KG1 (cell line): ENCODE data around the gene CD276.
"Not testable (repeated sequence)": the region's sequence is repeated elsewhere in the genome, so short reads cannot be mapped to it uniquely, and the experiment has no call there.

ENCODE experiments used
- DNase-seq: peaks from one replicate; lab custom pipeline; 2025; lab: John Stamatoyannopoulos, UW

Gene CD276

DNA sequence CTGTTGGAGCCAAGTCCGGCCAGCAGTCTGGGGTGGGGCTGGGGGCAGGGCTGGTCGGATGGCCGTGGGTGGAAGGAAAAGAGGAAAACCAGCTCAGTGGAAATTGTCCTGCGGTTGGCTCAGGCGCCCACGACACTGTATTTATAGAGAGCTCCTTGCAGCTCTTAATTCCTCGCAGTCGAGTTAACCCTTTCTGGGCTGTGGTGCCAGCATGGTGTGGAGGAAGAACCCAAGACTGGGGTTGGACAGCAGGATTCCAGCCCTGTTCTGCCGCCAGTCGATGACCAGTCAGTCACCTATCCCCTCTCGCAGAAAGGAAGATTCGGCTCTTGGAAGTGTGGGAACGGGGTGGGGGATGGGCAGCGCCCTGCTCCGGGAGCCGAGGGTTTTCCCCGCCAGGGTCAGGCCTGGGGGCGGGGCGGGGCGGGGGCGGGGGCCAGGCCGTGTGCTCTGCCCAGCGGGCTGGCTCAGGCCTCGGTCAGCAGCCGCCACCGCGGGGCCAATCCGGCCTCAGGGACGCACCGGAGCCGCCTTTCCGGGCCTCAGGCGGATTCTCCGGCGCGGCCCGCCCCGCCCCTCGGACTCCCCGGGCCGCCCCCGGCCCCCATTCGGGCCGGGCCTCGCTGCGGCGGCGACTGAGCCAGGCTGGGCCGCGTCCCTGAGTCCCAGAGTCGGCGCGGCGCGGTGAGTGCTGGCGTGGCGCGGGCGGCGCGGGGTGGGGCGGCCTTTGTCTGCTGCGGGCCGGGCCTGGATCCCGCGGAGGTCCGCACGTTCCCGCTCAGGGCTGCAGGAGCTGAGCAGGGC, at the start of gene CD276:
CD276 (plus strand) TSS at position 607 of the 804 bp plus-strand sequence. CDS start 15,257 bp downstream, outside the sequence.
- DNase-seq = no peak

DNA sequence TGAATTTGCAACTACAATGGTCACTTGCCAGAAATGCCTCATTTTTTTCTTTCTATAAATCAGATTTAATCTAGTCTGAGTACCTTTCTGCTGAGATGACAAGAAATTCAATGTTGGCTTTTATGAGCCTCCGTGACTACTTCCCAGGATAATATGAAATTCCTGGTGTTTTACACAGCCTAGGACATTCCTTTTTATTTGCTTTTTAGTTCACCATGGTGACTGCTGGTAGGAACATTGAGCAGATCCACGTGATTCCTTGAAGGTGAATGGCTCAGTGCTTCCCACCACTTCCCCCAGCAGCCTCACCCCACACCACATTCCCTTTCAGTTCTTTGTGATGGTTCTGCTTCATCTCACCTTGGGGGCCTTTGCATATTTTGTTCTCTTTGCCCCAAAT, 46.7 kb upstream of the CD276 start:
- no peak for DNase-seq

DNA sequence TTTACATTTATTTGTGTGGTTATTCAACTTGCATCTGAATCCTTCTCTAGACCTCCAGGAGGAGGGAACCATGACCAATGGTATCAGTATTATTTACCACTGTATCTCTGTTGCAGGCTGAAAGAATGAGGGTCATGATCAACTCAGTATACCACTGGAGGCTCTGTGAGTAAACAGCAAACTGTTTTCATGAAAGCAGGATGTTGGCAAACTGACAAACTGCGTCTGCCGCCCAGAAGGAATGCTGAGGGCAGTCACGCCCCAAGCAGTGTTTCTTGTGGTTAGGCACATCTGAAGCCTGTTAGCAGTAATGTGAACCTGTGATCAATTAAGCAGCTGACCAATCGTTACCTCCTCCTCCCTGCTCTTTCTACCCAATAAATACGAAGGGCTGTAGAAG, 44.7 kb upstream of the CD276 start:
- DNase-seq = not testable (repeated sequence)

DNA sequence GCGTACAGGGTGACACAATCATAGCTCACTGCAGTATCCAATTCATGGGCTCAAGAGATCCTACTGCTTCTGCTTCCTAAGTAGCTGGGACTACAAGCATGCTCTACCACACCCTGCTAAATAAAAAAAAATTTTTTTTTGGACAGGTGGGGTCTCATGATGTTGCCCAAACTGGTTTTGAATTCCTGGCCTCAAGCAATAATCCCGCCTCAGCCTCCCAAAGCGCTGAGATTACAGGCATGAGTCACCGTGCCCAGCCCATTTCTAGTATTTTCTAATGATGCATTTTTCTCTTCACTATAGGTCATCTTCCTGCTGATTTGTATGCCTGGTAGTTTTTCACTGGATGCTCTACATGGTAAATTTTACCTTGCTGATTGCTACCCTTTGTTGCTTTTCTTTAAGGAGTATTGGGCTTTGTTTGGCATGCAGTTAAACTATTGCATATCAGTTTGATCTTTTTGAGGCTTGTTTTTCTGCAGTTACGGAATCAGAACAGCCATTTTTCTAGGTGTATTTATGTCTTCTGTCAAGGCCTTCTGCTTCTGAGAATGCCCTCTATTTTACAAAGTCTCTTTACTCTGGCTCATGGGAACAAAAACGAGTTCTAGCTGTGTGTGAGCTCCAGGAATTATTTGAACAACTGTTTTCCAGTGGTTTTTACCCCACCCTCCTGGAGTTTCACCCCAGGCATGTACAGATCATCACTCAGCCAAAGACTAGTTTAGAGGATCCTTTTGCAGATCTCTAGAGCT, 36.7 kb upstream of the CD276 start:
- DNase-seq = no peak

DNA sequence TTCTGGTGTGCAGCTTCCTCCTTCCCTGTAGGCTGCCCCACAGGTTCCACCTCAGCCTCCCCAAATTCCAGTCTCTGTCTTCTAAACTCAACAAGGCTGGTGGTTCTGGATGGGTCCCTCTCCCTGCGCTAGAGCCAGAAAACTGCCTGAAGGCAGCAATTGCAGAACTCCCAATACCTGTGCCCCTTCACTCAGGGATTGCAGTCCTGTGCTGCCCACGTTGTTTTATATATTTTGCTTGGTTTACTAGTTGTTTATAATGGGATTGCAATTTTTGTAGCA, 36.2 kb upstream of the CD276 start:
- DNase-seq = no peak

DNA sequence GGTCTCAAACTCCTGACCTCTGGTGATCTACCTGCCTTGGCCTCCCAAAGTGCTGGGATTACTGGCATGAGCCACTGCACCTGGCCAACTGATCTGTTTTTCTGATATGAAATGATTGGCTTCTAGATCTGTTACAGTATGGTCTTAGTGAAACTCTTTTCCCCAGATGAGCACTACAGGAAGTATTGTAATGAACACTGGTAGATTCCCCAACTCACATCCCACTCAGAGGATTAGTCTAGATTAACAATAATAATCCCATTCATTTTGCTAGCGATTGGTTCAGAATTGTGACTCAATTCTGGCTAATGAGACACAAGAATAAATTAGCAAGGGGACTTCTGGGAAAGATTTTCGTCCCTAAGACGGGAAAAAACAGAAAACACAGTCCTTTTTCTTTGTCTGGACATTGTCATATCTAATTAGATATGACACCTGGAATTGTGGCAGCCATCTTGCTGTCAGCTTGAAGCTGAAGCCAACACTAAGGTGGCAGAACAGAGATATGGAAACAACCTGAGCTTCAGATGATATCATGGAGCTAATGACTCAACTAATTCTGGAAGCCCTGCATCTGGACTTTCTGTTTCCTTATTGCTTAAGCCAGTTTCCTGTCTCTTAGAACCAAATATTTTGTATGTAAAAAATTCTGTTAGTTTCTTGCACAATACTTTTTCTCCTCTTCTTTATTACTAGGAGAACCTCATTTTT, 33.6 kb upstream of the CD276 start:
- DNase-seq = no peak

DNA sequence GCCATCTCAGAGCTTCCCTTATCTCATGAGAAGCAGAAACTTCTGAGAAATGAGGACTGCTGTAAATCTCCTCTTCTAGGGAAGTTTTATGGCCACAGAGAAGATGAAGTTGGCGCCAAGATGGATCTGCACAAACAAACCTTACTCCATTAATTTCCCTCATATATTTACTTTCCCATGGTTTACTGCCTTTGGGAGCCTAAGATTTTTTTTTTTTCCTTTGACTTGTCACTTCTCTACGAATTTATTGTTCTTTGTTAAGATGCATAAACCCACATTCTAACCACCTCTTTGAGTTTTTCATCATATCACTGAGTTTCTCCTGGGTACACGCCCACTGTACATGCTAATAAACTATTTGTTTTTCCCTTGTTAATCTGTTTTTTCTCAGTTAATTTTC, 29.5 kb upstream of the CD276 start:
- no peak for DNase-seq

DNA sequence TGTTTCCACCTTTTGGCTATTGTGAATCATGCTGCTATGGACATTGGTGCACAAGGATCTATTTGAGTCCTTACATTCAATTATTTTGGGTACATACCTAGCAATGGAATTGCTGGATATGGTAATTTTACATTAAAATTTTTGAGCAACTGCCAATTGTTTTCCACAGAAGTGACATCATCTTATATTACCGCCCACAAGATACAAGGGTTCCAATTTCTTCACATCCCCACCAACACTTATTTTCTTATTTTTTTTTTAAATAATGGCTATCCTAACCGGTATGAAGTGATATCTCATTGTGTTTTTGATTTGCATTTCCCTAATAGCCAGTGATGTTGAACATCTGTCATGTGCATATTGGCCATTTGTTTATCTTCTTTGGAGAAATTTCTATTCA, 28.5 kb upstream of the CD276 start:
- DNase-seq = no peak

DNA sequence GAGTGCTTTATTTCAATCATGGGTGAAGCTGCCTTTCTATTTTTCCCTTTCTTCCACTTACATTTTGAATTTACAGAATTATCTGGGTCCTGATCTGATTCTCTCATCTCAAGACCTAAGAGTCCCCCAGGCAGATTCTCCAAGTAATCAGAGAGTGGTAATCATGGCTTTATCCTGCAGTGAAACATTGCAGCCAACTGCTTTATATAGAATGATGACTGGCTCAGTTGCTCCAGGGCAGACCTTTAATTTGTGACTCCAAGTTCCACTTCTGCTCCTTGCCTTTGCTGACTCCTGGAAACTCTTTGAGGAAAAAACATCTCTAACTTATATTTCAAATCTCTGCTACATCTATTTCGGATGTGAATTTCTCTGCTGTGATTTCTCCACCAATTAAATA, 25.5 kb upstream of the CD276 start:
- no peak for DNase-seq

DNA sequence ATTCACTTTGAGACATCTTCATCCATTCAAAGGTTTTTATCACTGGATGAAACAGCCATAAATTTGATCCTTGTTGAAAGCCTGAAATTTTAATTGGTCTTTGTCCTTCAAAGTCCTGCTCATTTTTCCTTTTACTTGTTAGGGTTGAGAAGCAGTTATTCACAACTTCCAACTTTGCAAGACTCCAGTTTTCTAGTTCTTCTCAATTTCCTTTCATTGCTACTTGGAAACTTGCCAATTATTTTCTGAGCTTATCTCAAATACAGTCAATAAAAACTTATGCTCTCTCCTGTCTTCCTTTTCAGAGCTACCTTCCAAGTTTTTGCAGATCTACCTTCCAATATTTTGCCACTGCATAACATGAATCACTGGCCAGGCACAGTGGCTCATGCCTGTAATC, 23.7 kb upstream of the CD276 start:
- no peak for DNase-seq

DNA sequence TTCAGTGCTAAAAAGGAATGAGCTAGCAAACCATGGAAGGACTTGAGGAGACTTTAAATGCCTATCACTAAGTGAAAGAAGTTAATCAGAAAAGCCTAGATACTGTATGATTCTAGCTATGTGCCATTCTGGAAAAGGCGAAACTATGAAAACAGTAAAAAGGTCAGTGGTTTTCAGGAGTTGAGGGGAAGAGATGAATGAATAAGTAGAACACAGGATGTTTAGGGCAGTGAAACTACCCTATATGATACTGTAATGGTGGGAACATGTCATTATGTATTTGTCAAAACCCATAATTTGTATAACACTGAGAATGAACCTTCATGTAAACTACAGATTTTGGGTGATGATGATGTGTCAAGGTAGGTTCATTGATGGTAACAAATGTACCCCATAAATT, 9.6 kb upstream of the CD276 start:
- no peak for DNase-seq

DNA sequence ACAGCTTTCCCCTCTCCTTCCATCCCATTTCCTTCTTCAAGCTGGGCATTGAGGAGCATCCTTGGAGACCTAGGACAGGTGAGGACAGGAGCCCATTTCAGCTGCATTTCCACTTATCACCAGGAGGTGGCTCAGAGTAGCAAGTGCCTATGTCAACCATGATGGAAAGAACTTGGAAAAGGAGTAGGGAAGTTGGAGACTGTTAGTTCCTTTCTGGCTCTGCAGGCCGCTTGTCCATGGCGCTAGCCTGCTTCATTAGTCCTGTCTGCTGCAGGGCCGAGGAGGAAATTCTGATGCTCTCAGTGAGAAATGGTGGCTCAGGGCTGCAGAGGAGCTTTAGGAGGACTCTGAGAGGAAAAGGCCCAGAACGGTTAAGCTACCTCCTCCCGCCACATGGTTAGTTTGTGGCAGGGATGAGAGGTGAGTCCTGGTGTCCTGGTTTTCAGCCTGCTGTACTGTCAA, 7.0 kb upstream of the CD276 start:
- DNase-seq = no peak

DNA sequence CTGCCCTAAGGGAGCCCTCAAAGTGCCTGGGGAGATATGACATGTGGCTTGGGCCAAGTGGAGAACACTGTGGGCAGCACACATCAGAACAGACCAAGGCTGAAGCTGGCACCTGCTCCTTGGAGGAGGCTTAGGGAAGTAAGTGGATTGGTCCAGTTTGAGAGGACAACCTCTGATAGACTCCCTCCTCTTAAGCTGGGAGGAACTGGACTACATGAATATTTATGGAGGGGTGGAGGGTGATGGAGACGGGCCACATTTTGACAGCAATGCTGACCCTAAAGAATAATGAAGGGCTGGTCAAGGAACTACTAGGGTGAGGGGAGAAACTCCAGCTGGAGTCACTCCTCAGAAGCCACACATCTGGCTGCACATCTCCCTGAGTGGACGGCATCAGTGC, 6.5 kb upstream of the CD276 start:
- DNase-seq = no peak

DNA sequence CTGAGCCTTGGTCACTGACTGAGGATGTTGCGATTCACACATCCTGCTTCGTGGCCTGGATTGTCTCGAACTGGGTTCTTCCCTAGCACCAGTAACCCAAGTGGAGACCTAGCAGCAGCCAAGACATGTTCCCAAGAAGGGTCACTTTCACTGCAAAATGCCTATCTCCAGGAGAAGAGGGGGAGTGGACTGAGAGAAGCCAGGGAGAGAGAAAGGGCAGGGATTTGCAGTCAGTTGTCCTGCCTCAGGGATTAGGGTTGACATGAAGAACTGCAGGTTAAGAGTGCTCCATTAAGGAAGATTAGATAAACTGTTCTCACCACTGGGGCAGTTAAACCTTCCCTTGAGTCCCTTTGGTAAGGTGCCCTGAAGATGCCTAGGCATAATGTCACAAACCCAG, 5.7 kb upstream of the CD276 start:
- DNase-seq = no peak

DNA sequence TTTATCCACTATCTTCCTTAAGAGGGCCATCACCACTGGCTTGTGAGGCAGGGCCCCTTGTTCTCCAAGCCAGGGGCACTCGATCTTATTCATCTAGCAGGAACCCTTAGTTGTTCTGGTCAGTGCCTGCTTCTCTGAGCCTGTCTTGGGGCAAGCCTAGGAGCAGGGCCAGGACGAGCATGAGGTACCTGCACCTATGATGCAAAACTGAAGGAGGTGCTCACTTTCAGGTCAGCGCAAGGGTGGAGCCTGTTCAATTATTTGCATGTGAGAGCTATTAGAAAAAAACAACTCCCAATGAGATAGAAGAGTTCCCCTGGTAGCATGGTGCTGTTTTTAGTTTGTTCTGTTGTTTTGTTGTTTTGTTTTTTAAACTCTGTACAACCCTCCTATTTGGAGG, 5.0 kb upstream of the CD276 start:
- DNase-seq = no peak

DNA sequence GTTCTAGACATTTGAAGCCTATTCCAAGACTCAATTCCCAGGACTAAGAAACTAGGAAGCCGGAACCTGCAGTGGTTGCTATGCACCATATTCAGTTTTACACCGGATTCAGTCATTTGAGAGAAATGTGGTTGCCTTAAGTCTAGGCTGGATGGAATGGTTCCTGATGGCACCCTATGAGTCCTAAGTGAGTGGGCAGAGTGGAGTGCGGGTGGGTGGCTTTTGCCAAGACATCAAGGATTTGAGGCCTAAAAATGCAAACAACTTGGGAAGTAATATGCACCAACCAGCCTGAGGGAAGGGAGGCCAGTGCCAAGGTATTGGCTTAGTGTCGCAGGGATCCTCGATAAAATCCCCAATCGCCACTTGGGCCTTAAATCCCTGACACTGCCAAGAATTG, 4.2 kb upstream of the CD276 start:
- no peak for DNase-seq

DNA sequence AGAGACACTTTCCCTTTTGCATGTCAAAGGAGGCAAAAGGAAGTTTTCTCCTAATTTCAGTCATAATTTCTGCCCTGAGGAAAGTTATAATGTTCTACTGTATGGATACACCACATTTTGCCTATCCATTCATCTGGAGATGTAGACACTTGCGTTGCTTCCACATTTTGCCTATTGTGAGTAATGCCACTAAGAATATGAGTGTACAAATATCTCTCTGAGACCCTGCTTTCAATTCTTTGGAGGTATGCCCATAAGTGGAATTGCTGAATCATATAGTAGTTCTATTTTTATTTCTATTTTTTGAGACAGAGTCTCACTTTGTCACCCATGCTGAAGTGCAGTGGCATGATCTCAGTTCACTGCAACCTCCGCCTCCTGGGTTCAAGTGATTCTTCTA, 3.6 kb upstream of the CD276 start:
- no peak for DNase-seq

DNA sequence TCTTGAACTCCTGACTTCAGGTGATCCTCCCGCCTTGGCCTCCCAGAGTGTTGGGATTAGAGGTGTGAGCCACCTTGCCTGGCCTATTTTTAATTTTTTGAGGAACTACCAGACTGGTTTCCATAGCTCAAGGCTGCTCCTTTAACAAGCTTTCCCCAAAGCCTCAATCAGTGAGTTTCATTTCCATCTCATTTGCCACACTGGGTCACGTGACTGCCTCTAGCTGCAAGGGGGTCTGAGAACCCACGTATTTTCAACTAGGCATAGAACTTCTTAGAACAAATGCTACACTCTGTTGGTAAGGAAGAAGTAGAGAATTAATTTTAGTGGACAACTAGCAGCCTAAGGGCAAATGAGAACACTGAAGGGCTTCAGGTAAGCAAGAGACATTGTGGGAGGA, 3.1 kb upstream of the CD276 start:
- DNase-seq = no peak

DNA sequence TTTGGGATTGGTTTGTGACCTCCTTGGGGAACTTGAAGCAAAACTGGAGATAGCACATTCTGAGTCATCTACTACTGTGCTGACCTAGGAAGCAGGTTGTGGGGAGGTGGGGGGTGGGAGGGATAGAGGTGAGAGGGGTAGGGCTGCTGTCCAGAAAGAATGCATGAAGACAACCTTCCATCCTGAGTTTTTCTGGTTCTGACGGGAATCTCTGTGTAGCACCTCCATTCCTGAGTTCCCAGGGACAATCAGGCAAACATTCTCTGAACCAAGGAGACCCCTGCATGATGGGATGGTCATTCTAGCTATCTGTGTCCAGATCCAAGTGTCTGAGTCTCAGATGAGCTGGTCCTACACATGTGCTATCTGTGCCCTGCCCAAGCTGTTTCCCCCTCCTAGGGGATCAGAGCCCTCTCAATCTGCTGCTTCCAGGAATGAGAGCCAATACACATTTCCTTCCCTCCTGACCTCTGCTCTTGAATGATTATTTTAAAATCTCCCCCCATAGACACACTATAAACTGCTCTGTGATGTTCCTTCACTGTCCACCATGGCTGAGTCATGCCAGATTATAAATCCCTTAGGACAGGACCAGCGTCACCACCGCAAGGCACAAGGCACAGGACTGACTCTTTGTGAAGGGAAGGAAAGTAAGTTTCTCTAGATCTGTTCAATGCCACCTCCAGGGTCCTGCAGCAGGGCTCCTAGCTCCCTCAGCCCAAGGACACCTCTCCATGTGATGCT, 2.2 kb upstream of the CD276 start:
- DNase-seq = no peak

DNA sequence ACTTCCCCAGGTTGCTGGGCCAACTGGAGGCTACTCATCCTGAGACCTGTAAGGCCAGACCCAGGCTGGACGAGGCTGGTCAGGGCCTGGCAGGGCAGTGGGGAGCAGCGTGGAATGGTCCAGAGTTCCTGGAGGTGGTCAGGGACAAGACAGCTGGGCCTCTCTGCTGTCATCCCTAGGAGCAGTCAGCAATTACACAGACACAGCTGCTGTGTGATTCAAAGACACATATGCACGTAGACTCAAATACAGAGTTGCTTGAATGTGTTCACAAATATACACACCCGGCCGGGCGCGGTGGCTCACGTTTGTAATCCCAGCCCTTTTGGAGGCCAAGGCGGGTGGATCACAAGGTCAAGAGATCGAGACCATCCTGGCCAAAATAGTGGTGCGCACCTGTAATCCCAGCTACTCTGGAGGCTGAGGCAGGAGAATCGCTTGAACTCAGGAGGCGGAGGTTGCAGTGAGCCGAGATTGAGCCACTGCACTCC, 1.5 kb upstream of the CD276 start:
- DNase-seq = no peak

DNA sequence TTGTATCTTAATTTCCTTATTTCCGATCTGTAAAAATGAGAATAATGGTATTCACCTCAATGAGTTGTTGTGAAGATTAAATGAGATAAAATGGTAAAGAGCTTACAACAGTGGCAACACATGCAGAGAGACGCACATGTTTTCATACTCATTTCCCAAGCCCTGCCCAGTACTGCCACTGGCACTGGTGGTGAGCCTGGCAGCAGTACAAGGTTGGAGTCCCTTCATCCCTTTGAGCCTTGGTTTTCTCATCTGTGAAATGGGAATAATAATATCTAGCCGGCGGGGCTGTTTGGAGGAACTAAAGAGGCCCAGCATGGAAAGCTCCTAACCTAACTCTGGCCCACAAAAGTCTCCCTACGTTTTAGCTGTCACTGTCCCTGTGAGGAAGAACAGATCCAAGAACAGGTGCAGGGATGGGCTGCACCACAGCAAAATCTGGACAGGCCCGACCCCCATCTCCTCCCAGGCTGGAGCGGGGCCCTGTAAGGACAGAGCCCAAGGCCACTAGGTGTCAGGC, 866 bp upstream of the CD276 start:
- DNase-seq = no peak
